NCI-H524 (cell line): ENCODE measurements around the gene TRPM1.
A peak's percentile ranks its signal among the peaks of the same experiment; 100 is the strongest.

Experiments
- DNase-seq, 2 experiments: peaks; one replicate each; lab custom pipeline; 2025; lab: John Stamatoyannopoulos, UW

The TRPM1 gene

GRCh38 chr15:31083370-31083780 lies 18.1 kb downstream of the TRPM1 start:
- DNase-seq = no peak

- DNase-seq = no peak
Observed at GRCh38 chr15:31082771-31083369, 18.7 kb downstream of the TRPM1 start.

- no peak for DNase-seq
Observed at GRCh38 chr15:31081588-31082250, 19.8 kb downstream of the TRPM1 start.

- DNase-seq = no peak
Observed at GRCh38 chr15:31081056-31081455, 20.5 kb downstream of the TRPM1 start.

GRCh38 chr15:31080591-31081014 lies 20.9 kb downstream of the TRPM1 start:
- no peak for DNase-seq

- DNase-seq = no peak
Observed at GRCh38 chr15:31079519-31079918, 22.0 kb downstream of the TRPM1 start.

- DNase-seq = peak; percentile 82 to 88
Observed at GRCh38 chr15:31078471-31078870, 23.1 kb downstream of the TRPM1 start.

- DNase-seq = peak in 1 of 2 experiments; percentile 18
Observed at GRCh38 chr15:31077941-31078340, 23.6 kb downstream of the TRPM1 start.

- DNase-seq = peak; percentile 72 to 90
Observed at GRCh38 chr15:31077181-31077580, 24.3 kb downstream of the TRPM1 start.

- no peak for DNase-seq
Observed at GRCh38 chr15:31074321-31074720, 27.2 kb downstream of the TRPM1 start.

- DNase-seq = peak in 1 of 2 experiments; percentile 4
Observed at GRCh38 chr15:31070867-31071266, 30.7 kb downstream of the TRPM1 start.

- DNase-seq = no peak
Observed at GRCh38 chr15:31069360-31070000, 32.0 kb downstream of the TRPM1 start.

- no peak for DNase-seq
Observed at GRCh38 chr15:31067890-31068603, 33.5 kb downstream of the TRPM1 start.

- no peak for DNase-seq
Observed at GRCh38 chr15:31065824-31066223, 35.7 kb downstream of the TRPM1 start.

- DNase-seq = no peak
Observed at GRCh38 chr15:31062911-31063310, 38.6 kb downstream of the TRPM1 start.

GRCh38 chr15:31062310-31062847 lies 39.1 kb downstream of the TRPM1 start:
- DNase-seq = no peak

- DNase-seq = no peak
Observed at GRCh38 chr15:31060429-31061140, 40.9 kb downstream of the TRPM1 start.

GRCh38 chr15:31058236-31058962 lies 43.1 kb downstream of the TRPM1 start:
- no peak for DNase-seq

GRCh38 chr15:31051496-31052080 lies 49.9 kb downstream of the TRPM1 start:
- no peak for DNase-seq

- no peak for DNase-seq
Observed at GRCh38 chr15:31050953-31051352, 50.6 kb downstream of the TRPM1 start.
